ENCODE measurements around the gene PRKCD.

The PRKCD gene

DNA sequence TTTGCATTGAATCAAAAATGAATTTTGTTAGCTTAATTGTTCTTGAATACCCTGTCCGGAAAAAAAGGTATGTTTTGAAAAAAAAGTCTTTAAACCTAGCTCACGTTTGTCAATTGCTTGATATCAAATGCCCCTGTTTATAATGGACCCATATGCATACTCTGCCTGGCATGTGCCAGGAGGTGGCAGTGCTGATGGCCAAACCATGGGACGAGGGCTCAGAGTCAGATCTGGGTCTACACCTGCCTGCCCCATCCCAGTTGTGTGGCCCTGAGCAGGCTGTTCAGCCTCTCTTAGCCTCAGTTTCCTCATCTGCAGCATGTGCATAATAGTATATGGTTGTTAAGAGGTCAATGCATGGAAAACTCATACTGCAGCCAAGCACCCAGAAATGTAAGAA lies 38.8 kb downstream of the PRKCD start:
- POLR2A ChIA-PET, result no interaction called here
- DNase-seq (ENCODE audit: extremely low spot score), result no peak

DNA sequence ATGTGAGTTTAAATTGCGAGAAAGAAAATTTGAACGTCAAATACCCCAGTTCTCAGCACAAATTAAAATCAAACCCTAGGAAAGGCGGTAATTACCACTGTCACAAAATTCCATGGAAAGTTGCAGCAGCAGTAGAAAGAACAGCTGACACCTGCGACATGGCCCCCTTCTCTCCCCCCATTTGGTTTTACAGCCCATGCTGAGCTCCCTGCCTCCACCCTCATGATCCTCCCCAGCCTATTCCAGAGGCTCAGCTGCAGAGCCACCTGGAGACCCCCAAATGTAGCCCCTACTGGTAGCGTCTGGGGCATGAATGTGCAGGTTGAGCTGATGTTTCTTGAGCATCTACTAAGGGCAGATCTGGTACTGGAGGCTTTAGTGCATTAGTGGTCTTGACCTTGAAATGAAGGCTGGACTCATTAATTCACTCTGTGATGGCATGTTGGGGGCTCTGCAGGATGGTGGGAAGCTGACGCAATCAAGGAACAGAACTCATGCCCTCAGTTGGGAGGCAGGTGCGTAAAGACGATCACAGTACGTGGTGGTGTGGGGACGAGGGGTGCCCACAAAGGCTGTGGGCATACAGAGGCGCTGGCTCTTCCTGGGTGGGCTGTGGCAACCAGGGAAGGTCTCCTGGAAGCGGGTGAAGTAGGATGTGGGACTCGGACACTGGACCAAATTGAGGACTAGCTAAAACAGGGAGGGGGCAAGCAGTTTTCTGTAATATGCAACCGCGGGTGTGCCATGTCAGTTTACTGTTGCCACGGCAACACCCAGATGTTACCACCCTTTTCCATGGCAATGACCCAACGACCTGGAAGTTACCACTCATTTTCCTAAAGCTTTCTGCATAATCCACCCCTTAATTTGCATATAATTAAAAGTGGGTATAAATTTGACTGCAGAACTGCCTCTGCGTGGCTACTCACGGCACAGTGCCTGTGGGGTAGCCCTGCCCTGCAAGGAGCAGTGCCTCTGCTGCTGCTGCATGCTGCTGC lies 39.8 kb downstream of the PRKCD start:
- no peak for DNase-seq (ENCODE audit: extremely low spot score)
- ChIA-PET CTCF (interaction anchor here (1.5 kb wide), 1 partner anchor 86 kb away, joined by 7 read pairs; no protein-coding TSS in a partner anchor), POLR2A (no interaction called here)
- TF ChIP-seq HDGF (IDR thresholded peaks at IDR 0.05; ENCODE audit: borderline replicate concordance), result no peak

More for the DNA sequence above, 38.8 kb downstream of the PRKCD start:
- CTCF ChIA-PET, result interaction anchor here (1.5 kb wide), 1 partner anchor 85 kb away, joined by 7 read pairs; no protein-coding TSS in a partner anchor
- no peak for TF ChIP-seq NFRKB (IDR thresholded peaks at IDR 0.05)
- TF ChIP-seq SUZ12 (IDR thresholded peaks at IDR 0.05), result no peak
- no peak for TF ChIP-seq BHLHE40 (IDR thresholded peaks at IDR 0.05; ENCODE audit: borderline replicate concordance)
- no peak for TF ChIP-seq ELF4 (IDR thresholded peaks at IDR 0.05)
- TF ChIP-seq LEF1 (IDR thresholded peaks at IDR 0.05; ENCODE audit: borderline replicate concordance), result no peak
- TF ChIP-seq FOXA1 (IDR thresholded peaks at IDR 0.05), result no peak
- no peak for TF ChIP-seq FOXM1 (IDR thresholded peaks at IDR 0.05; ENCODE audit: borderline replicate concordance)
- no peak for TF ChIP-seq TARDBP (IDR thresholded peaks at IDR 0.05)

DNA sequence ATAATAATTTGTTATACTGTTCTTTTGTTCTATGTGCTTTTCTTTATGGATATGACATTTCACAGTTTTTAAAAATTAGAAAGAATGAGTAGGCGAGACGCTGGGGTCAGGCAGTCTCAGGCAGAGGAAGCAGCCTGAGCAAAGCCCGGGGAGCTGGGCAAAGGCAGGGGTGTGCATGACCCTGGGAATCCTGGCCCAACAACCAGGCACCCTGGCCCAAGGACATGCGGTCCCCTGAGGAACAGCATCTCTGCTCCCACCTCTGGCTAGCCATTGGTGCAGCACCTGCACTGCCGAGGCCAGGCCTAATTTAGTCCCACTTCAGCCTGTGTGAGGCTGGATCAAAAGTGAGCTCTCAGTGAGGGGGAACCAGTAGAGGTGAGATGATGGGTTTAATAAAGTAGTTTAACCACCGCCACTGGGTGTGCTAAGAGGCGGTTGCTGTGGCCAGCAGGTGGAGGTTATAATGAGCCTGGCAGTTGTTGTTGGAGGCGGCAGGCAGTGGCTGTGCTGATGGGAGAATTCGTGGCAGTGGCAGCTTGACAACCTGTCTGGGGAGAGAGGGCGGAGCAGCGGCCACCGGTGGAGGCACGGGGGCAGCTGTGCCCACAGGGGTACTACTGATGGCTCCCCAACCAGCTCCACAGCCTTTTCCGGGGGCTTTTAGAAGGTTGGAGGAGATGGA lies 41.5 kb downstream of the PRKCD start:
- ChIA-PET POLR2A (no interaction called here), CTCF (interaction anchor here (0.6 kb wide), 1 partner anchor 124 kb away, joined by 3 read pairs; no protein-coding TSS in a partner anchor)
- DNase-seq (ENCODE audit: extremely low spot score), result no peak
- TF ChIP-seq LEF1 (IDR thresholded peaks at IDR 0.05; ENCODE audit: borderline replicate concordance), result no peak
- TF ChIP-seq L3MBTL2 (conservative IDR thresholded peaks at IDR 0.05), result no peak
- TF ChIP-seq BHLHE40 (IDR thresholded peaks at IDR 0.05; ENCODE audit: borderline replicate concordance), result no peak
- no peak for TF ChIP-seq CTBP1 (IDR thresholded peaks at IDR 0.05; ENCODE audit: borderline replicate concordance)
- TF ChIP-seq HDGF (IDR thresholded peaks at IDR 0.05; ENCODE audit: borderline replicate concordance), result no peak
- TF ChIP-seq ZNF384 (IDR thresholded peaks at IDR 0.05), result no peak
- no peak for TF ChIP-seq ARNT (IDR thresholded peaks at IDR 0.05)
- TF ChIP-seq SP1 (IDR thresholded peaks at IDR 0.05), result no peak
- TF ChIP-seq, protein P1, sequence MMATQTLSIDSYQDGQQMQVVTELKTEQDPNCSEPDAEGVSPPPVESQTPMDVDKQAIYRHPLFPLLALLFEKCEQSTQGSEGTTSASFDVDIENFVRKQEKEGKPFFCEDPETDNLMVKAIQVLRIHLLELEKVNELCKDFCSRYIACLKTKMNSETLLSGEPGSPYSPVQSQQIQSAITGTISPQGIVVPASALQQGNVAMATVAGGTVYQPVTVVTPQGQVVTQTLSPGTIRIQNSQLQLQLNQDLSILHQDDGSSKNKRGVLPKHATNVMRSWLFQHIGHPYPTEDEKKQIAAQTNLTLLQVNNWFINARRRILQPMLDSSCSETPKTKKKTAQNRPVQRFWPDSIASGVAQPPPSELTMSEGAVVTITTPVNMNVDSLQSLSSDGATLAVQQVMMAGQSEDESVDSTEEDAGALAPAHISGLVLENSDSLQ (IDR thresholded peaks at IDR 0.05), result no peak
- no peak for TF ChIP-seq FOXK2 (IDR thresholded peaks at IDR 0.05)
- TF ChIP-seq TARDBP (IDR thresholded peaks at IDR 0.05), result no peak
- no peak for TF ChIP-seq FOXA1 (IDR thresholded peaks at IDR 0.05)
- no peak for TF ChIP-seq FOXM1 (IDR thresholded peaks at IDR 0.05; ENCODE audit: borderline replicate concordance)
- no peak for TF ChIP-seq NFRKB (IDR thresholded peaks at IDR 0.05)

DNA sequence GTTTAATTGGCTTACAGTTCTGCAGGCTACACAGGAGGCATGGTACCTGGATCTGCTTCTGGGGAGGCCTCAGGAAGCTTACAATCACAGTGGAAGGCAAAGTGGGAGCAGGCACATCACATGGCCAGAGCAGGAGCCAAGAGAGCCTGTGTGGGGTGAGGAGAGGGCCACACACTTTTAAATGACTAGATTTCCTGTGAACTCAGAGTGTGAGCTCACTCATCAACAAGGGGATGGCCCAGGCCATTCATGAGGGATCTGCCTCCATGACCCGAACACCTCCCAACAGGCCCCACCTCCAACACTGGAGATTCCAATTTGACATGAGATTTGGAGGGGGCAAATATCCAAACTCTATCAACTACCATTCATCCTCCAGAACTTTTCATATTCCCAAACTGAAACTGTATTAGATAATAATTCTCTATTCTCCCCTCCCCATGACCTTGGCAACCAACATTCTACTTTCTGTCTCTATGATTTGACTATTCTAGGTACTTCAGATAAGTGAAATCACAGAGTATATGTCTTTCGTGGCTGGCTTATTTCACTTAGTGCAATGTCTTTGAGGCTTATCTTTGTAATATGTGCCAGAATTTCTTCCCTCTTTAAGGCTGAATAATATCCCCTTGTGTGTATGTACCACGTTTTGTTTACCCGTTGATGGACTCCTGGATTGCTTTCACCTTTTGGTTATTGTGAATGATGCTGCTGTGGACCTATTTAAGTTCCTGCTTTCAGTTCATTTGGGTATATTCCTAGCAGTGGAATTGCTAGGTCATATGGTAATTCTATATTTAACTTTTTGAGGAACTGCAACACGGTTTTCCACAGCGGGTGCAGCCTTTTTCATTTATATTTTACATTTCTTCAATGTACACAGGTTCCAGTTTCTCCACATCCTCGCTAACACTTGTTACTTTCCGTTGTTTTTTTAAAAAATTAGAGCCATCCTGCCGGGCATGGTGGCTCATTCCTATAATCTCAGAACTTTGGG lies 51.0 kb downstream of the PRKCD start:
- CTCF ChIA-PET, result no interaction called here
- no peak for DNase-seq (ENCODE audit: extremely low spot score)
- POLR2A ChIA-PET, result no interaction called here
- TF ChIP-seq SUZ12 (IDR thresholded peaks at IDR 0.05) (no peak), HDGF (IDR thresholded peaks at IDR 0.05; ENCODE audit: borderline replicate concordance) (no peak), ELF4 (IDR thresholded peaks at IDR 0.05) (no peak)

DNA sequence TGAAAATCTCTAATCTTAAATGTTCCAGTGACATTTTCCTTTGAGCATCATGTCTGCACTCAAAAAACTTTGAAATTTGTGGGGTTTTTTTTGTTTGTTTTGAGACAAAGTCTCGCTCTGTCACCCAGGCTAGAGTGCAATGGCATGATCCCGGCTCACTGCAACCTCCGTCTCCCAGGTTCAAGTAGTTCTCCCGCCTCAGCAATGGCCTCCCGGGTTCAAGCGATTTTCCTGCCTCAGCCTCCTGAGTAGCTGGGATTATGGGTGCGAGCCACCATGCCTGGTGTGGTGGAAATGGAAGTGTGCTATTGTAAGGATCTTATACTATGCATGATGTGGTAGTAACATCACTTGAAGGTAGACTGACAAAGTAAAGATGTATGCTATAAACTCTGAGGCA lies 52.3 kb downstream of the PRKCD start:
- TF ChIP-seq L3MBTL2 (conservative IDR thresholded peaks at IDR 0.05), result no peak
- TF ChIP-seq FOXA1 (IDR thresholded peaks at IDR 0.05), result no peak
- no peak for TF ChIP-seq SP1 (IDR thresholded peaks at IDR 0.05)
- TF ChIP-seq NFRKB (IDR thresholded peaks at IDR 0.05), result no peak
- TF ChIP-seq CTBP1 (IDR thresholded peaks at IDR 0.05; ENCODE audit: borderline replicate concordance), result no peak
- no peak for TF ChIP-seq HDGF (IDR thresholded peaks at IDR 0.05; ENCODE audit: borderline replicate concordance)
- no peak for TF ChIP-seq ZNF384 (IDR thresholded peaks at IDR 0.05)
- no peak for TF ChIP-seq LEF1 (IDR thresholded peaks at IDR 0.05; ENCODE audit: borderline replicate concordance)
- TF ChIP-seq FOXK2 (IDR thresholded peaks at IDR 0.05), result no peak
- TF ChIP-seq, protein P1 (IDR thresholded peaks at IDR 0.05), result no peak
- TF ChIP-seq SUZ12 (IDR thresholded peaks at IDR 0.05), result no peak
- ChIA-PET CTCF (no interaction called here), POLR2A (no interaction called here)
- DNase-seq (ENCODE audit: extremely low spot score), result no peak

DNA sequence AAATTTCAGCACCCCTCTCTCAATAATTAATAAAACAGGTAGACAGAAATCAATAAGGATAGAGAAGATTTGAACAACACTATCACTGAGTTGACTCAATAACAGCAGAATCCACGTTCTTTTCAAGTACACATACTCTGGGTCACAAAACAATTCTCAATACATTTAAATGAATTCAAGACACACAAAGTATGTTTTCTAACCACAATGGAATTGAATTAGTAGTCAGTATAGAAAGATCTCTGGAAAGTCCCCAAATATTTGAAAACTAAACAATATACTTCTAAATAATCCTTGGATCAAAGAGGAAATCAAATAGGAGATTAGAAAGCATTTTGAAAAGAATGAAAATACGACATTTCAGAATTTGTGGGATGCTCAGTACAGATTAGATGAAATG lies 54.8 kb downstream of the PRKCD start:
- ChIA-PET CTCF (interaction anchor here (0.6 kb wide), 1 partner anchor 10 kb away, joined by 3 read pairs; no protein-coding TSS in a partner anchor), POLR2A (no interaction called here)
- TF ChIP-seq SUZ12 (IDR thresholded peaks at IDR 0.05) (no peak), LEF1 (IDR thresholded peaks at IDR 0.05; ENCODE audit: borderline replicate concordance) (no peak), BHLHE40 (IDR thresholded peaks at IDR 0.05; ENCODE audit: borderline replicate concordance) (no peak), FOXM1 (IDR thresholded peaks at IDR 0.05; ENCODE audit: borderline replicate concordance) (no peak), TARDBP (IDR thresholded peaks at IDR 0.05) (no peak), NFRKB (IDR thresholded peaks at IDR 0.05) (no peak), FOXA1 (IDR thresholded peaks at IDR 0.05) (no peak), SP1 (IDR thresholded peaks at IDR 0.05) (no peak), ARNT (IDR thresholded peaks at IDR 0.05) (no peak), FOXK2 (IDR thresholded peaks at IDR 0.05) (no peak), HDGF (IDR thresholded peaks at IDR 0.05; ENCODE audit: borderline replicate concordance) (no peak), ZNF384 (IDR thresholded peaks at IDR 0.05) (no peak), CTBP1 (IDR thresholded peaks at IDR 0.05; ENCODE audit: borderline replicate concordance) (no peak), L3MBTL2 (conservative IDR thresholded peaks at IDR 0.05) (no peak), ELF4 (IDR thresholded peaks at IDR 0.05) (no peak)
- TF ChIP-seq, protein P1 (IDR thresholded peaks at IDR 0.05), result no peak
- DNase-seq (ENCODE audit: extremely low spot score), result no peak
